Naive B cell (primary cell): ENCODE data around the gene AKIRIN1. TPM values are rescaled to one million over a fixed set of nuclear protein-coding genes. Genes with fewer than 3 reads are reported as not detected.
"Not testable (repeated sequence)": the region's sequence is repeated elsewhere in the genome, so short reads cannot be mapped to it uniquely, and the experiment has no call there.

Experiments used
- ATAC-seq, 2 donors: fragments of 150-1000 bp; cut with Tn5 transposase; 2 replicates each; pipeline ENCODE4 v1.10.0; 2021; ENCODE audit warnings: low read depth in 2 of 2, mild to moderate bottlenecking in 2 of 2, moderate library complexity in 2 of 2
- DNase-seq: peaks from one replicate; pipeline ENCODE4 v3.0.0; 2022
- H3K27ac Mint-ChIP-seq, 6 donors: one replicate each; pipeline ENCODE4 v1.8.0; 2020 to 2022; ENCODE audit warnings: mild to moderate bottlenecking in 6 of 6, mixed read lengths in 6 of 6, moderate library complexity in 5 of 6, inconsistent platforms in 2 of 6
- H3K27me3 Mint-ChIP-seq, 3 donors: one replicate each; pipeline ENCODE4 v1.8.0; 2021 to 2022; ENCODE audit warnings: mixed read lengths in 3 of 3, mild to moderate bottlenecking in 1 of 3
- H3K36me3 Mint-ChIP-seq, 2 donors: one replicate each; pipeline ENCODE4 v1.8.0; 2020 to 2022; ENCODE audit warnings: mixed read lengths in 2 of 2, inconsistent platforms in 1 of 2, mild to moderate bottlenecking in 1 of 2
- H3K4me1 Mint-ChIP-seq, 3 donors: one replicate each; pipeline ENCODE4 v1.8.0; 2020 to 2022; ENCODE audit warnings: mixed read lengths in 3 of 3, inconsistent platforms in 1 of 3, mild to moderate bottlenecking in 1 of 3, moderate library complexity in 1 of 3
- H3K4me3 Mint-ChIP-seq, 8 donors: one replicate each; pipeline ENCODE4 v1.8.0; 2020 to 2022; ENCODE audit warnings: mild to moderate bottlenecking in 8 of 8, mixed read lengths in 8 of 8, moderate library complexity in 8 of 8, inconsistent platforms in 2 of 8
- H3K9me3 Mint-ChIP-seq, 7 donors: one replicate each; pipeline ENCODE4 v1.8.0; 2020 to 2022; ENCODE audit warnings: mixed read lengths in 7 of 7, mild to moderate bottlenecking in 5 of 7, inconsistent platforms in 2 of 7, moderate library complexity in 1 of 7
- polyA plus RNA-seq, 6 donors: library from polyadenylated mRNA; unstranded; fragments of 300-500 nt; fragmentation: Illumina TruSeq; gene quantifications; one replicate each; pipeline ENCODE4 v1.2.3, GENCODE V29; 2021; ENCODE audit warnings: low read depth in 6 of 6

Gene AKIRIN1
- polyA plus RNA-seq, 6 donors from 2014 or later: 61.9 to 89.7 (median 76.1) TPM

GRCh38 chr1:38977399-38978244 lies 13.5 kb upstream of the AKIRIN1 start:
- ATAC-seq, H3K4me3 Mint-ChIP-seq, H3K4me1 Mint-ChIP-seq, DNase-seq, H3K36me3 Mint-ChIP-seq: not testable (repeated sequence)
- peak overlapping the region in 1 of 6 donors; percentile 21 for H3K27ac Mint-ChIP-seq
- peaks cover 0 to 12% (median 0%) of the 10 kb centered on the region in 3 donors for H3K27me3 Mint-ChIP-seq
- peaks cover 0 to 16% (median 13%) of the 10 kb centered on the region in 7 donors for H3K9me3 Mint-ChIP-seq

DNA sequence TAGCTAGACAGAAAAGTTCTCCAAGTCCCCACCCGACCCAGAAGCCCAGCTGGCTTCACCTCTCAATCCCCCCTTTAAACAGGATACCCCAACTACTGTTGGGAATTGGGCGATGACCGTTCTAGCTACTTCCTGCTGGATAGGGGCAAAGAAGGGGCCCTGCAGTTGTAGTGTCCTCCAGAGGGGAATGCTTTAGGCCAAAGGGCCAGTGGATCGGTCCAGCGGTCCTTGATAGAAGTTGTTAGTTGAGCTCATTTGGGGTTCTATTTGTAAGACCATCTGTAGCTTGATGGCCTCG lies 12.9 kb upstream of the AKIRIN1 start:
- H3K27ac Mint-ChIP-seq, H3K4me1 Mint-ChIP-seq, H3K4me3 Mint-ChIP-seq, H3K36me3 Mint-ChIP-seq, DNase-seq, ATAC-seq: not testable (repeated sequence)
- peaks cover 0 to 12% (median 0%) of the 10 kb centered on the region in 3 donors for H3K27me3 Mint-ChIP-seq
- H3K9me3 Mint-ChIP-seq: peaks cover 0 to 16% (median 13%) of the 10 kb centered on the region in 7 donors

DNA sequence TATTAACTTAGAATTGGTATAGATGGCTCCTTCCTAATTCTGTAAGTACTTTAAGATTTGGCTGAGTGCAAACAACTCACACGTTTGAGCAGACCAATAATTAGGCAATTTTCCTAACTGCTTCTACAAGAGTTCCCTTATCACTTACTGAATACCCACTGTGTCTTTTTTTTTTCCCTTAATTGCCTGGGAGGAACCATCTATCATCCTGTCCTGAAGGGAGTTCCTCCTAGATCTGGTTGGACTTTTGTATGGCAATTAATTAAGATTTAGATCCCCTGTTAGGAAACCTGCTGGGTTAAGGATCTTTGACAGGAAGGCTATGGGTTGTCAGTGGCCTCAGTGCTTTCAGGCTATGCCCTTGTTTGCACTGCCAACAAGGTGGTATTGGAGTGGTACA lies 11.7 kb upstream of the AKIRIN1 start:
- not testable (repeated sequence) for DNase-seq, ATAC-seq, H3K4me1 Mint-ChIP-seq, H3K36me3 Mint-ChIP-seq, H3K27ac Mint-ChIP-seq, H3K4me3 Mint-ChIP-seq
- peaks cover 0 to 12% (median 0%) of the 10 kb centered on the region in 3 donors for H3K27me3 Mint-ChIP-seq
- peaks cover 0 to 16% (median 13%) of the 10 kb centered on the region in 7 donors for H3K9me3 Mint-ChIP-seq

DNA sequence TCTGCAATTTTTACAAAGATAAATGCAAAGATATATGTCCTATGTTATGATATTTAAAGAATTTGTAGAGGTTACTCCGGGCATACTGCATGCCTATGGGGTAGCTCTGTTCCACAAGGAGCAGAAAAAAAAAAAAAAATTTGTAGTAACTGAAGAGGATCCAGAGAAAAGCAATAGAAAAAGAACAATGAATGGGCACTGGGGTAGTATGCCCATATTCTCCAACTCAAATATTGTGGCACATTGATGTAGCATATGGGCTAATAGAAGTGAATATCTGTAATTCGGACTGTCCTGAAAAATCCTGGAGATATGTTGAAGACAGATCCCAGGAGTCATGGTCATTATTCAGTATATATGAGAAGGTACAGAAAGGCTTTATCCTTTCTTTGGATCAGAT lies 1.1 kb upstream of the AKIRIN1 start:
- peaks cover 6 to 15% (median 14%) of the 10 kb centered on the region in 3 donors for H3K27me3 Mint-ChIP-seq
- no peak for ATAC-seq
- no peaks in the 10 kb centered on the region for H3K36me3 Mint-ChIP-seq
- no peak for DNase-seq
- peaks cover 18 to 32% (median 25%) of the 10 kb centered on the region in 3 donors for H3K4me1 Mint-ChIP-seq
- H3K27ac Mint-ChIP-seq: peak overlapping the region in 5 of 6 donors; percentile 45 to 95 (median 77)
- peak overlapping the region in 7 of 8 donors; percentile 53 to 88 (median 82) for H3K4me3 Mint-ChIP-seq
- H3K9me3 Mint-ChIP-seq: no peaks in the 10 kb centered on the region

DNA sequence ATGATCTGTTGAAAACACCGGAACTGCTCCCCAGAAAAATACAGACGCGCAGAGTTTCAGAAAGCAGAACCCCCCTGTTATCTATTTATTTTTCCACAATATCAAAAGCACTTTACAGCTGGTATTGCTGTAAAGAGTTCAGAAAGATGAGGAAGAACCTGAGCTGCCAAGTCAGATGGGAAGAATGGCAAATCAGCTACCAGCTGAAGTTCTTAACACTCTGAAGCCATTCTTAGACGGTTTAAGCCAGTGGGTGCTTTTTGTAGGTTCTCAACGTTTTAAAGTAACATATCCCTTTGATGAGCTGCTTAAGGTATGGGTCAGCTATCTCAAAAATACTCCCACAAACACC lies 714 bp upstream of the AKIRIN1 start:
- Mint-ChIP-seq H3K4me3 (peak overlapping the region; percentile 53 to 91 (median 85)), H3K27ac (peak overlapping the region in 5 of 6 donors; percentile 45 to 95 (median 77))

GRCh38 chr1:38991638-38992411 lies 749 bp downstream of the AKIRIN1 start:
- Mint-ChIP-seq H3K27ac (peak overlapping the region; percentile 45 to 95 (median 78)), H3K36me3 (no peaks in the 10 kb centered on the region), H3K9me3 (no peaks in the 10 kb centered on the region), H3K27me3 (no peaks in the 10 kb centered on the region), H3K4me1 (peaks cover 28 to 49% (median 34%) of the 10 kb centered on the region in 3 donors), H3K4me3 (peak overlapping the region; percentile 67 to 93 (median 85))
- DNase-seq (no peak), ATAC-seq (no peak)

More for the DNA sequence above, 714 bp upstream of the AKIRIN1 start:
- Mint-ChIP-seq H3K4me1 (peaks cover 22 to 34% (median 29%) of the 10 kb centered on the region in 3 donors), H3K27me3 (peaks cover 4 to 13% (median 13%) of the 10 kb centered on the region in 3 donors), H3K9me3 (no peaks in the 10 kb centered on the region), H3K36me3 (no peaks in the 10 kb centered on the region)
- DNase-seq (no peak), ATAC-seq (no peak)

GRCh38 chr1:38992412-38993111 lies 1.5 kb downstream of the AKIRIN1 start:
- no peaks in the 10 kb centered on the region for H3K9me3 Mint-ChIP-seq
- peak overlapping the region; percentile 67 to 93 (median 85) for H3K4me3 Mint-ChIP-seq
- peak; percentile 15 to 21 for ATAC-seq
- no peaks in the 10 kb centered on the region for H3K36me3 Mint-ChIP-seq
- H3K27ac Mint-ChIP-seq: peak overlapping the region; percentile 10 to 95 (median 76)
- peaks cover 33 to 54% (median 39%) of the 10 kb centered on the region in 3 donors for H3K4me1 Mint-ChIP-seq
- no peaks in the 10 kb centered on the region for H3K27me3 Mint-ChIP-seq
- DNase-seq: peak; percentile 56

DNA sequence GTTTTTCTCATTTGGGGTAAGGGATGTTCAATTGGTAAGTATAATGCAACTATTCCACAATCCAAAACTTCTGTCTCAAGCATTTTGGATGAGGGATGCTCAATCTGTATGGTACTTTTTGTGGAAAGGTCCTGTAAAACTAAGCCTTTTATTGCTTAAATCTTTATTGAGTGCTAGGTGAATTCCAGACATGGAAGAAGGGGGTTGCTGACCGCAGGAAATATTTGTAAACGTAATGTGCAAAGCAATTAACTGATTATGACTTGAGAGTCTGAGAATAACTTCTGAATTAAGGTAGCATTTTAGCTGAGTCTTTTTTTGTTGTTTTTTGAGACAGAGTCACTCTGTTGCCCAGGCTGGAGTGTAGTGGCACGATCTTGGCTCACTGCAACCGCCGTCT lies 3.1 kb downstream of the AKIRIN1 start:
- no peak for DNase-seq
- peak overlapping the region in 1 of 8 donors; percentile 76 for H3K4me3 Mint-ChIP-seq
- H3K4me1 Mint-ChIP-seq: peaks cover 40 to 61% (median 44%) of the 10 kb centered on the region in 3 donors
- H3K36me3 Mint-ChIP-seq: no peaks in the 10 kb centered on the region
- H3K9me3 Mint-ChIP-seq: no peaks in the 10 kb centered on the region
- no peak for ATAC-seq
- no peaks in the 10 kb centered on the region for H3K27me3 Mint-ChIP-seq
- H3K27ac Mint-ChIP-seq: no peak overlapping the region

- Mint-ChIP-seq H3K9me3 (no peaks in the 10 kb centered on the region), H3K36me3 (peaks cover 8 to 10% of the 10 kb centered on the region in 2 donors)
- no peak for DNase-seq
Measured at GRCh38 chr1:38997034-38997900, 6.2 kb downstream of the AKIRIN1 start.

DNA sequence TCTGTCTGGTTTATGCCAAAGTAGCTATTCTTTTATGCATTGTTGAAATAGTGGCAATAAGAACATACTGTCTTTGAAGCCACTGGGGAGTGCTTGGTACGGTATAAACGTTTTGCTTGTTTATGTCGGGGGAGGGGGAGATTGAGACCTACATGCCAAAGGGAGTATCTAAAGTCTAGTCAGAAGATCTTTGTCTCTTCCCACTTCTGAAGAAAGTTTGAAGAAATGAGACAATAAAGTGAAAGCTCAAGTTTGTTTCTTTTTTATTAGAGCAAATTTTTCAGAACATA lies 6.8 kb downstream of the AKIRIN1 start:
- DNase-seq (no peak), ATAC-seq (no peak)
- no peaks in the 10 kb centered on the region for H3K9me3 Mint-ChIP-seq
- peaks cover 25 to 45% (median 32%) of the 10 kb centered on the region in 3 donors for H3K4me1 Mint-ChIP-seq
- H3K27me3 Mint-ChIP-seq: no peaks in the 10 kb centered on the region
- no peak overlapping the region for H3K4me3 Mint-ChIP-seq
- no peak overlapping the region for H3K27ac Mint-ChIP-seq
- peaks cover 13 to 14% of the 10 kb centered on the region in 2 donors for H3K36me3 Mint-ChIP-seq

More at GRCh38 chr1:38997034-38997900, 6.2 kb downstream of the AKIRIN1 start:
- Mint-ChIP-seq H3K4me1 (peaks cover 30 to 51% (median 37%) of the 10 kb centered on the region in 3 donors), H3K4me3 (peak overlapping the region in 4 of 8 donors; percentile 27 to 52 (median 40)), H3K27me3 (no peaks in the 10 kb centered on the region), H3K27ac (peak overlapping the region in 2 of 6 donors; percentile 17 to 81)
- no peak for ATAC-seq

- Mint-ChIP-seq H3K9me3 (no peaks in the 10 kb centered on the region), H3K4me1 (peaks cover 9 to 17% (median 13%) of the 10 kb centered on the region in 3 donors), H3K27me3 (no peaks in the 10 kb centered on the region), H3K27ac (peak overlapping the region in 5 of 6 donors; percentile 1 to 81 (median 36)), H3K36me3 (peaks cover 25 to 26% of the 10 kb centered on the region in 2 donors), H3K4me3 (peak overlapping the region in 1 of 8 donors; percentile 3)
- no peak for ATAC-seq
- no peak for DNase-seq
Measured at GRCh38 chr1:39001516-39002421, 10.7 kb downstream of the AKIRIN1 start.

GRCh38 chr1:39003281-39003680 lies 12.2 kb downstream of the AKIRIN1 start:
- Mint-ChIP-seq H3K4me3 (no peak overlapping the region), H3K36me3 (peaks cover 25 to 26% of the 10 kb centered on the region in 2 donors), H3K9me3 (no peaks in the 10 kb centered on the region), H3K27ac (peak overlapping the region in 1 of 6 donors; percentile 38), H3K27me3 (no peaks in the 10 kb centered on the region), H3K4me1 (peaks cover 0 to 8% (median 3%) of the 10 kb centered on the region in 3 donors)
- DNase-seq (no peak), ATAC-seq (no peak)
